CD14-positive monocyte (primary cell): Measurements from ENCODE around the gene SLC39A1. TPM values are rescaled to one million over a fixed set of nuclear protein-coding genes. Genes with fewer than 3 reads are reported as not detected.

ENCODE experiments used
- DNase-seq, 3 donors: peaks; one replicate each; pipeline ENCODE4 v3.0.0-alpha.2; 2011 to 2022
- H2AFZ ChIP-seq: 2 replicates; pipeline ENCODE4 v1.6.0; 2012; ENCODE audit warnings: mild to moderate bottlenecking, low read depth, low read length, inconsistent platforms; ENCODE audit not compliant: insufficient read depth, poor library complexity, severe bottlenecking
- H3K27ac ChIP-seq, 2 donors: 1 replicate in 1 of 2; 2 replicates in 1 of 2; pipeline ENCODE4 v1.5.1; 2012 to 2013; ENCODE audit warnings: low read length in 2 of 2, control low read depth in 1 of 2, inconsistent platforms in 1 of 2, low read depth in 1 of 2, mild to moderate bottlenecking in 1 of 2
- H3K27me3 ChIP-seq, 2 donors: one replicate each; pipeline versions ENCODE4 v1.6.0 to v1.6.1; 2011 to 2013; ENCODE audit warnings: low read length in 2 of 2; ENCODE audit not compliant: control insufficient read depth in 2 of 2, insufficient read depth in 2 of 2
- H3K36me3 ChIP-seq, 2 donors: replicated peaks in 1 of 2; 1 replicate in 1 of 2; 2 replicates in 1 of 2; pipeline versions ENCODE4 v1.5.1 to v1.6.1; 2012 to 2013; ENCODE audit warnings: low read length in 2 of 2, control low read depth in 1 of 2, inconsistent platforms in 1 of 2, mild to moderate bottlenecking in 1 of 2; ENCODE audit not compliant: insufficient read depth in 2 of 2, control insufficient read depth in 1 of 2
- H3K4me1 ChIP-seq, 2 donors: 1 replicate in 1 of 2; 2 replicates in 1 of 2; pipeline versions ENCODE4 v1.5.1 to v1.6.1; 2012 to 2013; ENCODE audit warnings: low read length in 2 of 2, control low read depth in 1 of 2, inconsistent platforms in 1 of 2, mild to moderate bottlenecking in 1 of 2, moderate library complexity in 1 of 2; ENCODE audit not compliant: insufficient read depth in 2 of 2, control insufficient read depth in 1 of 2
- H3K4me2 ChIP-seq: replicated peaks from 2 replicates; pipeline ENCODE3; 2012; ENCODE audit warnings: low read length, moderate library complexity, mild to moderate bottlenecking; ENCODE audit not compliant: poor library complexity, severe bottlenecking; ENCODE audit errors: extremely low read depth
- H3K4me3 ChIP-seq, 3 experiments: fragments of 200-600 bp in 1 of 3; sonication (generic) in 1 of 3; replicated peaks in 1 of 3; 1 replicate in 2 of 3; 2 replicates in 1 of 3; pipeline ENCODE4 v1.5.1; 2011 to 2013; ENCODE audit warnings: low read length in 3 of 3, mild to moderate bottlenecking in 3 of 3, control low read depth in 2 of 3, low read depth in 2 of 3, inconsistent platforms in 1 of 3, moderate library complexity in 1 of 3
- H3K79me2 ChIP-seq: 2 replicates; pipeline ENCODE4 v1.6.0; 2012; ENCODE audit warnings: mild to moderate bottlenecking, control low read depth, inconsistent platforms, low read length, moderate library complexity; ENCODE audit not compliant: insufficient read depth
- H3K9ac ChIP-seq: 2 replicates; pipeline ENCODE4 v1.6.0; 2017; ENCODE audit warnings: low read length, mild to moderate bottlenecking; ENCODE audit not compliant: insufficient read depth, poor library complexity, severe bottlenecking
- H3K9me3 ChIP-seq, 2 donors: replicated peaks in 1 of 2; 1 replicate in 1 of 2; 2 replicates in 1 of 2; pipeline versions ENCODE4 v1.5.1 to v1.6.1; 2012 to 2013; ENCODE audit warnings: low read length in 2 of 2, control low read depth in 1 of 2; ENCODE audit not compliant: control insufficient read depth in 1 of 2, insufficient read depth in 1 of 2
- H4K20me1 ChIP-seq: 2 replicates; pipeline ENCODE4 v1.6.0; 2012; ENCODE audit warnings: mild to moderate bottlenecking, low read length, control low read depth, moderate library complexity; ENCODE audit not compliant: insufficient read depth
- H3K27ac Mint-ChIP-seq, 7 donors: one replicate each; pipeline ENCODE4 v1.8.0; 2020; ENCODE audit warnings: mild to moderate bottlenecking in 7 of 7, mixed read lengths in 7 of 7, moderate library complexity in 6 of 7, inconsistent platforms in 2 of 7
- H3K27me3 Mint-ChIP-seq, 3 donors: one replicate each; pipeline ENCODE4 v1.8.0; 2021 to 2022; ENCODE audit warnings: low read depth in 3 of 3, mild to moderate bottlenecking in 3 of 3, mixed read lengths in 3 of 3, moderate library complexity in 3 of 3, inconsistent platforms in 1 of 3
- H3K36me3 Mint-ChIP-seq, 2 donors: one replicate each; pipeline ENCODE4 v1.8.0; 2020; ENCODE audit warnings: mixed read lengths in 2 of 2, inconsistent platforms in 1 of 2, mild to moderate bottlenecking in 1 of 2
- H3K4me1 Mint-ChIP-seq: one replicate; pipeline ENCODE4 v1.8.0; 2020; ENCODE audit warnings: mild to moderate bottlenecking, mixed read lengths
- H3K4me3 Mint-ChIP-seq, 2 donors: one replicate each; pipeline ENCODE4 v1.8.0; 2020; ENCODE audit warnings: mild to moderate bottlenecking in 2 of 2, mixed read lengths in 2 of 2, moderate library complexity in 1 of 2
- H3K9me3 Mint-ChIP-seq, 7 donors: one replicate each; pipeline ENCODE4 v1.8.0; 2020 to 2022; ENCODE audit warnings: mixed read lengths in 7 of 7, mild to moderate bottlenecking in 6 of 7, moderate library complexity in 6 of 7, inconsistent platforms in 2 of 7
- CTCF ChIP-seq: fragments of 200-600 bp; IDR thresholded peaks from one replicate; pipeline ENCODE4 v1.8.0; 2022; ENCODE audit warnings: antibody characterized with exemption, mild to moderate bottlenecking
- WGBS: methylation state at CpG from one replicate; pipeline ENCODE4 v1.1.5; 2013; ENCODE audit warnings: missing lambda C conversion rate; ENCODE audit not compliant: insufficient coverage; 5-methylcytosine and 5-hydroxymethylcytosine counted together
- intact Hi-C, 2 donors: fragments of 100-400 bp; cut with micrococcal nuclease; formaldehyde crosslinking; loops; one replicate each; pipeline versions ENCODE4 v1.15.0 to v1.15.1; 2023
- polyA plus RNA-seq, 3 donors: library from polyadenylated mRNA; depleted of rRNA in 1 of 3; unstranded in 2 of 3; stranded (reverse) in 1 of 3; fragments of 300-500 nt in 2 of 3; fragments of >200 nt in 1 of 3; fragmentation: Illumina TruSeq in 2 of 3; gene quantifications; 1 replicate in 2 of 3; 2 replicates in 1 of 3; pipeline ENCODE4 v1.2.3, GENCODE V29; 2012 to 2021

The SLC39A1 gene
- polyA plus RNA-seq, 3 donors: 37.6 to 83.1 (median 82.1) TPM

DNA sequence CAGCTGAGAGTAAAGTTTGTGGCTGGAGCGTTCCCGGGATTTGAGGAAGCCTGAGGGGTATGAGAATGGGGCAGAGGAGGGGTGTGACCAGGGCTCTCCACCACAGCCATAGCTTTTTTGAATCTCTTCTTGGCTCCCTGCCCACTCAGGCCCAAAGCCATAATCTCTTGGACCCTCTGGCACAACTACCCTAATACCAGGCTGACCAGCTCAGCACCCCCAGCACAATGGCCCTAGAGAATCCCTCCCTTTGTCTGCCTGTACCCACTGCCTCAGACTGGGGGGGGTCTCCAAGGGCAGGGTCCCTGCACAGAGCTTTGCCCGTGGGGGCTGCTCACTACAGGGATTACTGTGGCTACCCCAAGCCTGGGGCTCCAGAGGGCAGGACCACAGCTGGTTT lies 24.3 kb downstream of the SLC39A1 start:
- Mint-ChIP-seq H3K36me3 (peaks cover 86 to 96% of the 10 kb centered on the region in 2 donors), H3K4me3 (no peak overlapping the region), H3K27ac (peak overlapping the region in 5 of 7 donors; percentile 59 to 90 (median 61)), H3K9me3 (no peaks in the 10 kb centered on the region), H3K4me1 (peaks cover 25% of the 10 kb centered on the region), H3K27me3 (no peaks in the 10 kb centered on the region)
- Histone ChIP-seq H3K27ac (peak overlapping the region in 1 of 2 donors; percentile 71), H3K36me3 (peaks cover 91 to 96% of the 10 kb centered on the region in 2 donors), H3K79me2 (peaks cover 77% of the 10 kb centered on the region), H3K4me2 (no peak overlapping the region), H3K9me3 (no peaks in the 10 kb centered on the region), H2AFZ (no peak overlapping the region), H3K27me3 (no peaks in the 10 kb centered on the region), H3K4me3 (no peak overlapping the region), H3K4me1 (peaks cover 15 to 31% of the 10 kb centered on the region in 2 donors), H4K20me1 (peaks cover 81% of the 10 kb centered on the region), H3K9ac (no peak overlapping the region)
- intact Hi-C loops: no loop called here
- no peak for DNase-seq
- TF ChIP-seq CTCF: no peak
- no CpG with 5 or more reads among the region's 3 CpGs for WGBS

DNA sequence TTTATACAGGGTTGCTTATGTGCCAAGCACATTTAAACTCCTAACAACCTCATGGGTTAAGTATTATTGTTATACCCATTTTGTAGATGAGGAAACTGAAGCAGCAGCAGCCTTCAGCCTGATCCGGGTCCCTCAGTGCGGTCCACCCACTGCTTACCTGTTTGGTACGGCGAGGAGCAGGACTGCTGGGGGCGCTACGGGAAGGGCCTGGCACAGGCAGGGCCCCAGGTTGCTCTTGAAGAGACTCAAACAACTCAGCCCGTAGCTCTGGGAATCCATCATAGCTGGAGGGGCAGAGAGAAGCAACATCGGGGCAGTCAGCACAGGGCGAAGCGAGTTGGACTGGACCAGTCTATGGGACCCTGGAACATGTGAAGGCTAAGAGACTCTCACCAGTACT lies 26.0 kb downstream of the SLC39A1 start:
- Histone ChIP-seq H3K79me2 (peaks cover 60% of the 10 kb centered on the region), H3K4me1 (peaks cover 0 to 15% of the 10 kb centered on the region in 2 donors), H3K4me3 (no peak overlapping the region), H3K27me3 (no peaks in the 10 kb centered on the region), H3K4me2 (no peak overlapping the region), H4K20me1 (peaks cover 91% of the 10 kb centered on the region), H2AFZ (no peak overlapping the region), H3K9me3 (no peaks in the 10 kb centered on the region), H3K36me3 (peaks cover 94 to 99% of the 10 kb centered on the region in 2 donors), H3K9ac (no peak overlapping the region), H3K27ac (peak overlapping the region in 1 of 2 donors; percentile 45)
- H3K4me3 Mint-ChIP-seq: no peak overlapping the region
- no peak for TF ChIP-seq CTCF
- WGBS: 99% methylated on average over 10 of the region's 10 CpGs
- DNase-seq: no peak
- peaks cover 0 to 2% (median 0%) of the 10 kb centered on the region in 3 donors for H3K27me3 Mint-ChIP-seq
- H3K9me3 Mint-ChIP-seq: no peaks in the 10 kb centered on the region
- H3K36me3 Mint-ChIP-seq: peaks cover 86 to 98% of the 10 kb centered on the region in 2 donors
- intact Hi-C loops: no loop called here
- peaks cover 10% of the 10 kb centered on the region for H3K4me1 Mint-ChIP-seq
- peak overlapping the region in 2 of 7 donors; percentile 20 to 72 for H3K27ac Mint-ChIP-seq
